Measurements from ENCODE around the gene SBDS. TPM values are rescaled to one million over a fixed set of nuclear protein-coding genes. Genes with fewer than 3 reads are reported as not detected.

The SBDS gene
- total RNA-seq, 5 donors from 2014 or later (not counting 1 experiment from before 2014, with no cell fraction given) = 59.9 to 297 (median 62.8) TPM

DNA sequence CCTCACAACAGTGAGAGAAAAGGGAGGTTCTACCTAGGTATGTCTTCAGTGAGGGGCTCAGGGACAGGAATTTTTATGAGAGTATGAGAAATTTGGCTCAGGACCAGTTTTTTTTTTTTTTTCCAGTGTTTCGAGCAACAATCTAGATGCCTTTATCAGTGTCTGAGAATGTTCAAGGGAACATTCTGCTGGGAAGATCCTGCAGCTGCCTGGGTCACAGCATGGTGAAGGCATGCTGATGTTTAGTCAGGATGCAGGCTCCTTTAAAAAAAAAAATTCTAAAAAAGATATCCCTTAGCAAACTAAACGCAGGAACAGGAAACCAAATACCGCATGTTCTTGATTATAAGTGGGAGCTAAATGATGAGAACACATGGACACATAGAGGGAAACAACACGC is 31.0 kb downstream of the SBDS start:
- Mint-ChIP-seq H3K27ac (no peak overlapping the region), H3K36me3 (peaks cover 4% of the 10 kb centered on the region), H3K9me3 (no peaks in the 10 kb centered on the region), H3K4me1 (no peaks in the 10 kb centered on the region), H3K27me3 (no peaks in the 10 kb centered on the region), H3K4me3 (no peak overlapping the region)
- ChIA-PET POLR2A (no interaction called here), CTCF (no interaction called here)
- Histone ChIP-seq H3K36me3 (ENCODE audit: control insufficient read depth in 2 of 2, extremely low read depth in 1 of 2, insufficient read depth in 1 of 2, low read length in 1 of 2) (peaks cover 0 to under 1% of the 10 kb centered on the region in 2 donors), H3K4me3 (ENCODE audit: control insufficient read depth in 1 of 2, extremely low read depth in 1 of 2, low read length in 1 of 2) (no peak overlapping the region), H3K27ac (ENCODE audit: low read length) (no peak overlapping the region), H3K9me3 (no peaks in the 10 kb centered on the region), H3K27me3 (replicated peaks in 1 of 2; ENCODE audit: control insufficient read depth in 2 of 2, extremely low read depth in 1 of 2, insufficient read depth in 2 of 2, low read length in 1 of 2) (peaks cover 0 to 3% of the 10 kb centered on the region in 2 experiments), H3K4me1 (ENCODE audit: control insufficient read depth in 1 of 2, extremely low read depth in 1 of 2, insufficient read depth in 2 of 2, low read length in 2 of 2) (no peaks in the 10 kb centered on the region)
- no CpG with 5 or more reads among the region's 4 CpGs for WGBS (ENCODE audit: insufficient coverage)
- DNase-seq (no peak), ATAC-seq (replicated peaks in 1 of 4) (no peak)

GRCh38 chr7:66961096-66961495 is 34.3 kb downstream of the SBDS start:
- Mint-ChIP-seq H3K4me3 (no peak overlapping the region), H3K27me3 (no peaks in the 10 kb centered on the region), H3K27ac (no peak overlapping the region), H3K36me3 (peaks cover 27% of the 10 kb centered on the region), H3K4me1 (no peaks in the 10 kb centered on the region), H3K9me3 (no peaks in the 10 kb centered on the region)
- no peaks in the 10 kb centered on the region for H3K4me1 ChIP-seq (ENCODE audit: control insufficient read depth in 1 of 2, extremely low read depth in 1 of 2, insufficient read depth in 2 of 2, low read length in 2 of 2)
- no peak overlapping the region for H3K27ac ChIP-seq (ENCODE audit: low read length)
- no peak overlapping the region for H3K4me3 ChIP-seq (ENCODE audit: control insufficient read depth in 1 of 2, extremely low read depth in 1 of 2, low read length in 1 of 2)
- ChIA-PET CTCF (no interaction called here), POLR2A (no interaction called here)
- no peaks in the 10 kb centered on the region for H3K27me3 ChIP-seq (replicated peaks in 1 of 2; ENCODE audit: control insufficient read depth in 2 of 2, extremely low read depth in 1 of 2, insufficient read depth in 2 of 2, low read length in 1 of 2)
- ATAC-seq (replicated peaks in 1 of 4) = no peak
- WGBS (ENCODE audit: insufficient coverage) = 92% methylated on average over 4 of the region's 5 CpGs
- peaks cover 0 to 33% of the 10 kb centered on the region in 2 donors for H3K36me3 ChIP-seq (ENCODE audit: control insufficient read depth in 2 of 2, extremely low read depth in 1 of 2, insufficient read depth in 1 of 2, low read length in 1 of 2)
- DNase-seq = no peak
- no peaks in the 10 kb centered on the region for H3K9me3 ChIP-seq

DNA sequence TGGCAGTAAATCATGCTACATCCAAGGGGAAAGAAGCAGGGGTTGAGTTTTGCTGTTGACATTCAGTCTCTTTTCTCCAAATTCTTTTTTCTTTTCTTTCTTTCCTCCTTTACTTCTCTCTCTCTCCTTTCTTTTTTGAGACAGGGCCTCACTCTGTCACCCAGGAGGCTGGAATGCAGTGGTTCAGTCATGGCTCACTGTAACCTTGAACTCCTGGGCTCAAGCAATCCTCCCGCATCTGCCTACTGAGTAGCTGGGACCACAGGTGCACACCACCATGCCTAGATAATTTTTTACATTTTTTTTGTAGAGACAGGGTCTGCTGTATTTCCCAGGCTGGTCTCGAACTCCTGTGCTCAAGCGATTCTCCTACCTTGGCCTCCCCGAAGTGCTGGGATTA is 35.2 kb downstream of the SBDS start:
- WGBS (ENCODE audit: insufficient coverage) = 100% methylated on average over 3 of the region's 4 CpGs
- ATAC-seq (replicated peaks in 1 of 4) (no peak), DNase-seq (no peak)
- H3K27me3 Mint-ChIP-seq = no peaks in the 10 kb centered on the region
- peaks cover 36% of the 10 kb centered on the region for H3K36me3 Mint-ChIP-seq
- H3K9me3 Mint-ChIP-seq = no peaks in the 10 kb centered on the region
- ChIA-PET CTCF (no interaction called here), POLR2A (no interaction called here)
- Histone ChIP-seq H3K4me3 (ENCODE audit: control insufficient read depth in 1 of 2, extremely low read depth in 1 of 2, low read length in 1 of 2) (no peak overlapping the region), H3K36me3 (ENCODE audit: control insufficient read depth in 2 of 2, extremely low read depth in 1 of 2, insufficient read depth in 1 of 2, low read length in 1 of 2) (peaks cover 0 to 41% of the 10 kb centered on the region in 2 donors), H3K9me3 (no peaks in the 10 kb centered on the region), H3K27me3 (replicated peaks in 1 of 2; ENCODE audit: control insufficient read depth in 2 of 2, extremely low read depth in 1 of 2, insufficient read depth in 2 of 2, low read length in 1 of 2) (no peaks in the 10 kb centered on the region), H3K27ac (ENCODE audit: low read length) (no peak overlapping the region), H3K4me1 (ENCODE audit: control insufficient read depth in 1 of 2, extremely low read depth in 1 of 2, insufficient read depth in 2 of 2, low read length in 2 of 2) (no peaks in the 10 kb centered on the region)
- no peak overlapping the region for H3K4me3 Mint-ChIP-seq
- no peak overlapping the region for H3K27ac Mint-ChIP-seq
- no peaks in the 10 kb centered on the region for H3K4me1 Mint-ChIP-seq

DNA sequence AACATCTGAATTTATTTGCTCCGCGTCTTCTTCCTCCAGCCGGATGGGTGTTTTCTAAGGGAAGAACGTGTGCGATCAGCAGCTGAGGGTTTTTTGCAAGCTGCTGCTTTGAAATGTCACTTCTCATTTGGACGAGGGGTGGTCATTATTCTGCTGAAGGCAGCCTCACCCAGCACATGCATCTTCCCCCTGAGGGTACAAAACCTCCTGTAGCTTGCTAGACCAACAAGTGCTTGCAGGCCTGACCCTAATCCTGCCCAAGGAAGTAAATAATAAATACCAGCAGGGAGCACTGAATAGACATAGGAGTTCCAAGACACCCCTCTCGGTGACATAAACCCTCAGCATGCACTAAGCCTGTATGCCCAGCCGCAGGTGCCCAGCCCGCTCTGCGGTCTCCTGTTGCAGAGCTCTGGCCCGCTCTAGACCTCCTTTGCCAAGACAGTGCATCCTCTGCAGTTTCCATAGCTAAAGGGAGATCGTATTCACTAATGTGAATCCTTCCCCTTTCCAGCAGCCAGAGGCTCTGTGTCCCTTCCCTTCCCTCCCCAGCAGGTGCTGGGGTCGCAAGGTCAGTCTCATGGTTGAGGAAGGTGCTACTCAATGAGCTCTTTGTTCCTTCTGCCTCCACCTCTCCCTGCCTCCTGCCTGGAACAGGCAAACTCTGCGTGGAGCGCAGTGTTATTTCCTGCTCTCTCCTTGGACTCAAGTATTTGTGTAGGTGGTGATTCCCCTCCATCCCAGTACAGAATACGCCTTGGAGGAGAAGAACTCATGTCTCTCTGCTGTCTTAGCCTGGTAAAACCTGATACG is 36.6 kb downstream of the SBDS start:
- no peak overlapping the region for H3K4me3 Mint-ChIP-seq
- CTCF ChIA-PET = no interaction called here
- no peak overlapping the region for H3K27ac Mint-ChIP-seq

DNA sequence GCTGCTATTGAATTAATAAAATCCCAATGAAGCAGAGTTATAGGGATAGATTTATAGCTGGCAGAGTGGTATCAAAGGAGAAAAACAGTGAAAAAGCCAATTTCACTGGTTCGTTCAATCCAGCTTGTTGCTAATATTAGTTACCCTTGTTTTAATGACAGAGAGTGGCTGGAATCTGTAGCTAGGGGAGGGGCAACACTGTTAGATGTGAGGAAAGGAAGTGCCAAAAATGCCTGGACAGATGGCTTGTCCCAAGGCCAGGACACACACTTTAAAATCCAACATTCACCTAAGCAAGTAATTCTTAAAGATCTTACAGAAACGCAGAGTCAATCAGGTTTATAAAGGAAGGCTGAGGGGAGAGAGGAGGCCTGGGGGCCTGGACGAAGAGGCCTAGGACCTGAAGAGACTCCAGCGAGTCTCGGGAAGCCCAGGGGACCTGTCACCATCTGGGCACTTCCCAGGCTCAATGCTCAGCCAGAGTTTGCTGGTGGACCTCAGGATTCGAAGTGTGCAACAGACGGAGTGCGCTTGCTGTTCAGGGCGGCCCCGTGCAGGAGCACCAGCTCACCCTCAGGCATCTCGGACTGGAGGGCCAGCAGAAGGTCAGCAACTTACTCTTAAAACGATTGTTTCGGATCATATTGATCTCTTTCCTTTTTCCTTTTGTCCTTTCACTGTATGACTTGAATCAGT is 37.6 kb downstream of the SBDS start:
- no peak overlapping the region for H3K27ac Mint-ChIP-seq
- no peaks in the 10 kb centered on the region for H3K27me3 Mint-ChIP-seq
- H3K36me3 ChIP-seq (ENCODE audit: control insufficient read depth in 2 of 2, extremely low read depth in 1 of 2, insufficient read depth in 1 of 2, low read length in 1 of 2) = peaks cover 0 to 62% of the 10 kb centered on the region in 2 donors

More for the DNA sequence above, 36.6 kb downstream of the SBDS start:
- H3K9me3 ChIP-seq = no peaks in the 10 kb centered on the region
- ATAC-seq (replicated peaks in 1 of 4) (no peak), DNase-seq (no peak)
- WGBS (ENCODE audit: insufficient coverage) = 99% methylated on average over 10 of the region's 17 CpGs
- Mint-ChIP-seq H3K9me3 (no peaks in the 10 kb centered on the region), H3K4me1 (no peaks in the 10 kb centered on the region), H3K36me3 (peaks cover 41% of the 10 kb centered on the region), H3K27me3 (no peaks in the 10 kb centered on the region)
- no peak overlapping the region for H3K27ac ChIP-seq (ENCODE audit: low read length)
- no peaks in the 10 kb centered on the region for H3K27me3 ChIP-seq (replicated peaks in 1 of 2; ENCODE audit: control insufficient read depth in 2 of 2, extremely low read depth in 1 of 2, insufficient read depth in 2 of 2, low read length in 1 of 2)
- no peaks in the 10 kb centered on the region for H3K4me1 ChIP-seq (ENCODE audit: control insufficient read depth in 1 of 2, extremely low read depth in 1 of 2, insufficient read depth in 2 of 2, low read length in 2 of 2)
- POLR2A ChIA-PET = no interaction called here
- H3K36me3 ChIP-seq (ENCODE audit: control insufficient read depth in 2 of 2, extremely low read depth in 1 of 2, insufficient read depth in 1 of 2, low read length in 1 of 2) = peaks cover 0 to 53% of the 10 kb centered on the region in 2 donors
- no peak overlapping the region for H3K4me3 ChIP-seq (ENCODE audit: control insufficient read depth in 1 of 2, extremely low read depth in 1 of 2, low read length in 1 of 2)

GRCh38 chr7:66953044-66953427 is 42.4 kb downstream of the SBDS start:
- H3K4me3 ChIP-seq (ENCODE audit: control insufficient read depth in 1 of 2, extremely low read depth in 1 of 2, low read length in 1 of 2) = no peak overlapping the region
- H3K27ac ChIP-seq (ENCODE audit: low read length) = no peak overlapping the region
- H3K9me3 ChIP-seq = no peaks in the 10 kb centered on the region
- 100% methylated on average over 3 of the region's 5 CpGs for WGBS (ENCODE audit: insufficient coverage)
- CTCF ChIA-PET = interaction anchor here in 1 of 2 donors (0.6 kb wide), 2 partner anchors 97 to 714 kb away, joined by 4 read pairs; no protein-coding TSS in a partner anchor
- ATAC-seq (replicated peaks in 1 of 4) (no peak), DNase-seq (no peak)
- Mint-ChIP-seq H3K27ac (no peak overlapping the region), H3K4me3 (no peak overlapping the region), H3K4me1 (no peaks in the 10 kb centered on the region), H3K9me3 (no peaks in the 10 kb centered on the region), H3K36me3 (peaks cover 66% of the 10 kb centered on the region), H3K27me3 (no peaks in the 10 kb centered on the region)
- no peaks in the 10 kb centered on the region for H3K27me3 ChIP-seq (replicated peaks in 1 of 2; ENCODE audit: control insufficient read depth in 2 of 2, extremely low read depth in 1 of 2, insufficient read depth in 2 of 2, low read length in 1 of 2)
- POLR2A ChIA-PET = no interaction called here
- peaks cover 13 to 92% of the 10 kb centered on the region in 2 donors for H3K36me3 ChIP-seq (ENCODE audit: control insufficient read depth in 2 of 2, extremely low read depth in 1 of 2, insufficient read depth in 1 of 2, low read length in 1 of 2)
- no peaks in the 10 kb centered on the region for H3K4me1 ChIP-seq (ENCODE audit: control insufficient read depth in 1 of 2, extremely low read depth in 1 of 2, insufficient read depth in 2 of 2, low read length in 2 of 2)

More for the DNA sequence above, 37.6 kb downstream of the SBDS start:
- no peaks in the 10 kb centered on the region for H3K9me3 ChIP-seq
- Mint-ChIP-seq H3K9me3 (no peaks in the 10 kb centered on the region), H3K4me3 (no peak overlapping the region), H3K4me1 (no peaks in the 10 kb centered on the region), H3K36me3 (peaks cover 50% of the 10 kb centered on the region)
- H3K27me3 ChIP-seq (replicated peaks in 1 of 2; ENCODE audit: control insufficient read depth in 2 of 2, extremely low read depth in 1 of 2, insufficient read depth in 2 of 2, low read length in 1 of 2) = no peaks in the 10 kb centered on the region
- no peak overlapping the region for H3K4me3 ChIP-seq (ENCODE audit: control insufficient read depth in 1 of 2, extremely low read depth in 1 of 2, low read length in 1 of 2)
- H3K4me1 ChIP-seq (ENCODE audit: control insufficient read depth in 1 of 2, extremely low read depth in 1 of 2, insufficient read depth in 2 of 2, low read length in 2 of 2) = no peaks in the 10 kb centered on the region
- no peak overlapping the region for H3K27ac ChIP-seq (ENCODE audit: low read length)
- 96% methylated on average over 11 of the region's 13 CpGs for WGBS (ENCODE audit: insufficient coverage)
- no peak for ATAC-seq (replicated peaks in 1 of 4)
- ChIA-PET POLR2A (interaction anchor here (0.7 to 1.5 kb wide), 2 partner anchors 9 to 15 kb away, joined by 3 to 4 read pairs; no protein-coding TSS in a partner anchor), CTCF (no interaction called here)
- no peak for DNase-seq

Measured in T-cell (primary cell).